ENCODE results near the gene ITFG1.

ITFG1 gene

DNA sequence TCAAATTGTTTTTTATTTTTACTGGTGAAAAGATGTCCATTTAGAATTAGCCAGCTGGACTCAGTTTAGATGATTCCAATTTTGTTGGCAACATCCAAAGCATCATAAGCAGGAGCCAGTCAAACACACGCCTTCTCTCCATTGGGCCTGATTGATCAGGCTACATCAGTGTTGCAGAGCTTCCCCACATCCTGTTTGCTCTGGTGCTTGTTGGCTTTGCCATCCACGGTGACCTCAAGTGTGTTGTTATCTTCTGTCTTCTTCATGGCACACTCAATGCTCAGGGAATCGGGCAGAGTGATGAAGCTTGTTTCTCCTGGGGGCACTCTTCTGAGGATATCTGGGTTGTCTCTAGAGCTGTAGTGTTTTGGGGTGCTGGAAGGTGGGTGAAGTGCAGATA is 310.8 kb downstream of the ITFG1 start:
- no peak for DNase-seq (ENCODE audit: low spot score)
- Histone ChIP-seq H3K4me3 (no peak overlapping the region), H3K27ac (no peak overlapping the region)
- TF ChIP-seq, protein P1, sequence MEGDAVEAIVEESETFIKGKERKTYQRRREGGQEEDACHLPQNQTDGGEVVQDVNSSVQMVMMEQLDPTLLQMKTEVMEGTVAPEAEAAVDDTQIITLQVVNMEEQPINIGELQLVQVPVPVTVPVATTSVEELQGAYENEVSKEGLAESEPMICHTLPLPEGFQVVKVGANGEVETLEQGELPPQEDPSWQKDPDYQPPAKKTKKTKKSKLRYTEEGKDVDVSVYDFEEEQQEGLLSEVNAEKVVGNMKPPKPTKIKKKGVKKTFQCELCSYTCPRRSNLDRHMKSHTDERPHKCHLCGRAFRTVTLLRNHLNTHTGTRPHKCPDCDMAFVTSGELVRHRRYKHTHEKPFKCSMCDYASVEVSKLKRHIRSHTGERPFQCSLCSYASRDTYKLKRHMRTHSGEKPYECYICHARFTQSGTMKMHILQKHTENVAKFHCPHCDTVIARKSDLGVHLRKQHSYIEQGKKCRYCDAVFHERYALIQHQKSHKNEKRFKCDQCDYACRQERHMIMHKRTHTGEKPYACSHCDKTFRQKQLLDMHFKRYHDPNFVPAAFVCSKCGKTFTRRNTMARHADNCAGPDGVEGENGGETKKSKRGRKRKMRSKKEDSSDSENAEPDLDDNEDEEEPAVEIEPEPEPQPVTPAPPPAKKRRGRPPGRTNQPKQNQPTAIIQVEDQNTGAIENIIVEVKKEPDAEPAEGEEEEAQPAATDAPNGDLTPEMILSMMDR (IDR thresholded peaks at IDR 0.05), result no peak

DNA sequence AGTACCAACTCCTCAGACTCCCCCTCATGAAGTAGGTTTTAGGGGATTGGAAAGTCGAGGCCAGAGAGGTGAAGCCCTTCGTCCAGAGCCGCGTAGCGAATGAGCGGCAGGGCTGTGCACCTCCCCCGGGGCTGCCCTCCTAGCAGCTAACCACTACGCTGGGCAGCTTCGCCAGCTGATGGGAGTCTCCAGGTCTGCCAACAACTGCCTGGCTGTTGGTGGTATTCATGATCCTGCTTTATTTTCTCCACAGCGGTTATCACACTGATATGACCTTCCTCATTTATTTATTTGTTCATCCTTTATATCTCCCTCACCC is 316.3 kb downstream of the ITFG1 start:
- H3K4me3 ChIP-seq, result peak overlapping the region; percentile 68
- DNase-seq (ENCODE audit: low spot score), result no peak
- H3K27ac ChIP-seq, result no peak overlapping the region
- TF ChIP-seq, protein P1 (IDR thresholded peaks at IDR 0.05), result no peak

DNA sequence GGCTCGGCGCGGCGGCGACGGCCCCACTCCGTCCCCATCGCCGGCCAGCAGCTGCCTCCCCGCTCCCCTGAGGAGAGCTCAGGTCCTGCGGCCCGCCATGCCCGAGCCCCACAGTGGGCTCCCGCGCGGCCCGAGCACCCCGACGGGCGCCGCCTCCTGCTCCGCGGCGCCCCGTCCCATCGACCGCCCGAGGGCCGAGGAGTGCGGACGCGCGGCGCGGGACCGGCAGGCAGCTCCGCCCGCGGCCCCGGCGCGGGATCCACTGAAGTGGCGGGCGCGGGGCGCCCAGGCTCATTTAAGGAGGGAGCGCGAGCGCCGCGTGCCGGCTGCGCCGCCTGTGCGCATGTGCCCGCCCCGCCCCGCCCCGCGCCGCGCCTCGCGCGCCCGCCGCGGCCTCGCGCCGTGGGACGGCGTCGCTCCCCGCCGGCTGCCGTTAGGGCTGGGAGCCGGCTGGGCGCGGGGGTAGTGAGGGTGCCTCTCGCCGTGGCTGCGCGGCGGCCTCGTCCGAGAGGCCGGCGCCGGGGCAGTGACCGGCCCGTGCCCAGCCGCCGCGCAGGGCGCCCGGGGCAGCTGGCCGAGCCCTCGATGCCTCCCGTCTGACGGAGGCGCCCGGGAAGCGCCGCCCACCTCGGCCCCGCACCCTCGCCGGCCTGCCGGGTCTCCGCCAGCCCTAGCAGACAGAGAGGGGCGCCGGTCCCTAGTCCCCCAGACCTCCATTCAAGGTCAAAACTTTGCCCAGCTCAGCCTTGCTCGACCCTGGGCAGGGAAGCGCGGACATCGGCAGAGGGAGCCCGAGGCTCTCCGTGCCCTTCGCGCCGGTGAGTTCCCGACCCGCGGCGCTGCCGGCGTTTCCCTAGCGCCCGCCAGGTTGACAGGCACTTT is 316.9 kb downstream of the ITFG1 start, which contains the start of gene NETO2:
Gene NETO2 (minus strand): TSS at position 269 of the 882 bp plus-strand sequence. CDS start 333 bp downstream, outside the sequence.
- TF ChIP-seq, protein P1 (IDR thresholded peaks at IDR 0.05), result no peak
- H3K27ac ChIP-seq, result peak within 1 kb of the TSS in 1 of 2 donors; percentile 43
- H3K4me3 ChIP-seq, result peak within 1 kb of the TSS; percentile 68
- no peak for DNase-seq (ENCODE audit: low spot score)

DNA sequence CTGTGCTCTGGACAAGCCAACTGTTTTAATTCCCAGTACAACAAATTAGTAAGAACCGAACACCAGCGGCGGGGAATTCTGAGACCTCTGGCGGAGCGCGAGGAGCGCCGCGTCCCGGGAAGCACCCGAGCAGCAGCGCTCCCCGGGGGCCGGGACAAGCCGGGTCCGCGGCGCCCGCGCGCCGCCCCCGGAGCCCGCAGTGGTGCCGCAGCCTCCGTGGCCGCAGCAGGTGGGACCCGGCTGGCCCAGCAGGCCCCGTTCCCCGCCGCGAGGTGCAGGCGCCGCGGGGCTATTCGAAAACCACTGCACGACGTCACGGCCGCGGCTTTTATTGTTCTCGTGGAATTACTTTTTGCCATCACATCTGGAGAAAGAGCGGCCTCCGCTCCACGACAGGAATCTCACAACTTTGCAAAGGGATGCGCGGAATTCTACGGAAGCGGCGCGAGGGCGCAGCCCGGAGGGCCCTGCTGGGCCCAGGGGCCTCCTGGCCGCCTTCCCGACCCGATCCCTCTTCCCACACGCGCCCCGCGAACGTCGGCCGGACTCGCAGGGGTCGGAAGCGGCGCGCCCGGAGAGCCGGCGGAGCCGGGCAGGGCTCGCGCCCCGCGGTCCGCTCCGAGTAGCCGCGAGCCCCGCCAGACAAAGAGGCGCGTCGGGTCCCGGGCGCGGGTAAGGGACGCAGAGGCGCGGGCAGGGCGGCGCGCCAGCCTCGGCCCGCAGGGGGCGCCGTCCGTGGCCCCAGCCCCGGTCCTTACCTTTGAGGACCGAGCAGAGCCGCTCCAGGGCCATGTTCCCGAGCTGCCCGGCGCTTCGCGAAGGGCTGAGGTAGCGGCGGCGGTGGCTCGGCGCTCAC is 317.8 kb downstream of the ITFG1 start:
- Histone ChIP-seq H3K4me3 (peak overlapping the region; percentile 68), H3K27ac (peak overlapping the region in 1 of 2 donors; percentile 43)
- TF ChIP-seq, protein P1 (IDR thresholded peaks at IDR 0.05), result peak; percentile 29
- DNase-seq (ENCODE audit: low spot score), result no peak

DNA sequence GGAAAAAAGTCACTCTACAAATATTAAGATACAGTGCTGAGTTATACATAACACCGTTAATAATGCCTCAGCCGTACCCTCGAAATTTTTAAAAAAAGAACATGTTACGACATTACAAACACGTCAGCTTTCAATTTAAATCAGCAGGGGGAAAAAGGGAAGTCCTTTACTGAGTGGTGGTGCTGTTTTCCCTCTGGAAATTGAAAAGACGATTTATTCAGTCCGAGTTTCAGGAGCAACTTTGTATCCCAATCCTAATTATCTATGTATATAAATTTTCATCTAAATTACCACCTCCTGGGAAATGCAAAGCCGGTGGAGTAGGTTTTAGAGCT is 318.4 kb downstream of the ITFG1 start:
- no peak for DNase-seq (ENCODE audit: low spot score)

DNA sequence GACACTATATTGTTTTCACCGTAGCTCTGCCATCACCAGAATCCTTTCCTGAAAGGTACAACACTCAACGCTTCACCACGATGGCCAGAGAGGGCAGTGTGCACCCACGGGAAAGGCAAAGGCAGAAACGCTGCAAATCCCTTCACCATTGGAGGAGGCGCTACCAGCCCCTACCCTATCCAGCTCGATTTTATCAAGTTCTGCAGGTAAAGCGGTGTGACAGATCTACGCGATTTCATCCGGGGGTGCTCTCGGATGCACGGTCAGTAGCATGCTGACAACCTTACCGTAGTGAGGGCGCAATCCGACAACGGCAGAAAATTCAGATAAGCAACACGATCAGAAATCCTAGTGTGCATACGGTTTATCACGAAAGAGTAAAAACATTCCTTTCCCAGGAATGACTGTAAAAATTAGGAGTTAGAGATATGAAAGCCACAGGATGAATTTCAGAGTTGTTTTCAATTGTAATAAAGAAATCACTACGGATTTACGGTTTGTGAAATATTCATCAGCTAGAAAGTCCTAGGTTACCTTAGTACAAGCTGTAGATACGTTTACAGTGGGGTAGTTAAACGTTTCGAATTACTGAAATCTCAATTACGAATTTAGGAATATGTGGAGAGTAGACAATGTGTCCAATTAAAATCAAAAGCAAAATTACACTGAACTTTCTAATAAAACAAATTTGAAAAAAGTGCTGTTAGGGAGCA is 318.9 kb downstream of the ITFG1 start:
- TF ChIP-seq, protein P1 (IDR thresholded peaks at IDR 0.05), result peak; percentile 83
- peak; percentile 81 for DNase-seq (ENCODE audit: low spot score)
- Histone ChIP-seq H3K27ac (no peak overlapping the region), H3K4me3 (peak overlapping the region; percentile 68)

More for the DNA sequence above, 318.4 kb downstream of the ITFG1 start:
- TF ChIP-seq, protein P1 (IDR thresholded peaks at IDR 0.05), result no peak
- H3K4me3 ChIP-seq, result peak overlapping the region; percentile 68
- H3K27ac ChIP-seq, result no peak overlapping the region

Measured in coronary artery (tissue), 2 donors.